Left lung (tissue), 10 donors: ENCODE data around the gene MACC1. TPM values are rescaled to one million over a fixed set of nuclear protein-coding genes. Genes with fewer than 3 reads are reported as not detected.
A peak's percentile ranks its signal among the peaks of the same experiment; 100 is the strongest.

Experiments
- ATAC-seq: fragments of 200-7000 bp; cut with Tn5 transposase; one replicate; pipeline ENCODE4 v1.9.1; 2020; ENCODE audit warnings: moderate library complexity
- DNase-seq, 4 donors: peaks; one replicate each; pipeline ENCODE4 v3.0.0-alpha.2; 2013 to 2020
- H3K27ac ChIP-seq, 2 donors: fragments of 200-600 bp; sonication (generic) in 1 of 2; one replicate each; pipeline versions ENCODE4 v1.5.0 to v1.8.0; 2020 to 2021
- H3K27me3 ChIP-seq, 2 donors: fragments of 200-600 bp; sonication (generic) in 1 of 2; one replicate each; pipeline versions ENCODE4 v1.5.0 to v1.8.0; 2020 to 2021
- H3K36me3 ChIP-seq, 2 donors: fragments of 200-600 bp; sonication (generic) in 1 of 2; one replicate each; pipeline versions ENCODE4 v1.5.0 to v1.8.0; 2020 to 2021
- H3K4me1 ChIP-seq, 2 donors: fragments of 200-600 bp; one replicate each; pipeline ENCODE4 v1.8.0; 2021
- H3K4me3 ChIP-seq, 2 donors: fragments of 200-600 bp; sonication (generic) in 1 of 2; one replicate each; pipeline versions ENCODE4 v1.5.0 to v1.8.0; 2020 to 2021; ENCODE audit warnings: mild to moderate bottlenecking in 1 of 2
- H3K9me3 ChIP-seq, 2 donors: fragments of 200-600 bp; sonication (generic) in 1 of 2; one replicate each; pipeline versions ENCODE4 v1.5.0 to v1.8.0; 2020 to 2021
- CTCF ChIP-seq, 2 donors: fragments of 200-600 bp; sonication (generic) in 1 of 2; IDR thresholded peaks; one replicate each; pipeline versions ENCODE4 v1.5.0 to v1.8.0; 2021; ENCODE audit warnings: antibody characterized with exemption in 2 of 2
- intact Hi-C, 2 donors: fragments of 100-400 bp; cut with DNase I; formaldehyde crosslinking; loops; one replicate each; pipeline versions ENCODE4 v1.11.2 to v1.14.2; 2022
- polyA plus RNA-seq, 6 donors: library from polyadenylated mRNA; unstranded; fragments of 120-200 nt; gene quantifications; one replicate each; pipeline ENCODE4 v1.2.1, GENCODE V29; 2013; ENCODE audit not compliant: insufficient read length in 6 of 6
- total RNA-seq, 2 donors: library from RNA; stranded (reverse); fragmentation: NEBNext Ultra II Directional; extraction: Animal tissue kit (Norgen Biotek cat#: 25700); gene quantifications; one replicate each; pipeline ENCODE4 v1.2.1, GENCODE V29; 2021
- donor health status: DM: no; HTN: yes; CAD: no.
- donor health status: DM: no; HTN: no; CAD: no.

The MACC1 gene
- total and polyA plus RNA-seq, 8 donors = 8.5 to 36.2 (median 12.2) TPM

- Histone ChIP-seq H3K27me3 (no peaks in the 10 kb centered on the region), H3K9me3 (no peaks in the 10 kb centered on the region), H3K27ac (no peak overlapping the region), H3K4me3 (no peak overlapping the region), H3K36me3 (no peaks in the 10 kb centered on the region), H3K4me1 (peaks cover 0 to 12% of the 10 kb centered on the region in 2 donors)
- no peak for ATAC-seq
- intact Hi-C loops = no loop called here
- no peak for DNase-seq
- TF ChIP-seq CTCF (IDR thresholded peaks at IDR 0.05) = no peak
Measured at GRCh38 chr7:20151708-20152456, 65.3 kb downstream of the MACC1 start.

- TF ChIP-seq CTCF (IDR thresholded peaks at IDR 0.05) = no peak
- peak overlapping the region in 1 of 2 donors; percentile 37 for H3K27ac ChIP-seq
- H3K4me3 ChIP-seq = no peak overlapping the region
- no peaks in the 10 kb centered on the region for H3K9me3 ChIP-seq
- intact Hi-C loops = no loop called here
- peaks cover 0 to 4% of the 10 kb centered on the region in 2 donors for H3K4me1 ChIP-seq
- DNase-seq (no peak), ATAC-seq (peak; percentile 24)
- no peaks in the 10 kb centered on the region for H3K27me3 ChIP-seq
- no peaks in the 10 kb centered on the region for H3K36me3 ChIP-seq
Measured at GRCh38 chr7:20146451-20146850, 70.7 kb downstream of the MACC1 start.

- DNase-seq (no peak), ATAC-seq (no peak)
- Histone ChIP-seq H3K4me1 (no peaks in the 10 kb centered on the region), H3K27ac (no peak overlapping the region), H3K4me3 (no peak overlapping the region), H3K36me3 (no peaks in the 10 kb centered on the region), H3K27me3 (no peaks in the 10 kb centered on the region), H3K9me3 (no peaks in the 10 kb centered on the region)
- intact Hi-C loops = no loop called here
- no peak for TF ChIP-seq CTCF (IDR thresholded peaks at IDR 0.05)
Measured at GRCh38 chr7:20144801-20145200, 72.4 kb downstream of the MACC1 start.

- intact Hi-C loops = no loop called here
- Histone ChIP-seq H3K27ac (no peak overlapping the region), H3K9me3 (no peaks in the 10 kb centered on the region), H3K27me3 (no peaks in the 10 kb centered on the region), H3K4me3 (no peak overlapping the region), H3K36me3 (no peaks in the 10 kb centered on the region), H3K4me1 (no peaks in the 10 kb centered on the region)
- TF ChIP-seq CTCF (IDR thresholded peaks at IDR 0.05) = no peak
- ATAC-seq = no peak
- peak in 1 of 4 donors; percentile 41 for DNase-seq
Measured at GRCh38 chr7:20141666-20142065, 75.5 kb downstream of the MACC1 start.

- no peak overlapping the region for H3K27ac ChIP-seq
- intact Hi-C loops = no loop called here
- no peak for DNase-seq
- ATAC-seq = no peak
- no peaks in the 10 kb centered on the region for H3K9me3 ChIP-seq
- no peaks in the 10 kb centered on the region for H3K27me3 ChIP-seq
- no peak for TF ChIP-seq CTCF (IDR thresholded peaks at IDR 0.05)
- H3K36me3 ChIP-seq = no peaks in the 10 kb centered on the region
- H3K4me1 ChIP-seq = no peaks in the 10 kb centered on the region
- H3K4me3 ChIP-seq = no peak overlapping the region
Measured at GRCh38 chr7:20141002-20141345, 76.2 kb downstream of the MACC1 start.
